Right lobe of liver (tissue), 6 donors: ENCODE data around the gene ETFA. TPM values are rescaled to one million over a fixed set of nuclear protein-coding genes. Genes with fewer than 3 reads are reported as not detected.
A peak's percentile ranks its signal among the peaks of the same experiment; 100 is the strongest.

Experiments used
- ATAC-seq, 4 donors: fragments of 200-7000 bp; cut with Tn5 transposase; one replicate each; pipeline ENCODE4 v1.9.1; 2020; ENCODE audit warnings: mild to moderate bottlenecking in 4 of 4, moderate library complexity in 4 of 4
- DNase-seq, 3 donors: peaks; one replicate each; pipeline ENCODE4 v3.0.0-alpha.2; 2020
- H3K27ac ChIP-seq, 3 donors: fragments of 200-600 bp; one replicate each; pipeline ENCODE4 v1.8.0; 2022
- H3K27me3 ChIP-seq, 2 donors: fragments of 200-600 bp; one replicate each; pipeline ENCODE4 v1.8.0; 2022
- H3K36me3 ChIP-seq, 4 donors: fragments of 200-600 bp; sonication (generic) in 1 of 4; one replicate each; pipeline versions ENCODE4 v1.5.1 to v1.8.0; 2017 to 2022; ENCODE audit warnings: control low read depth in 1 of 4
- H3K4me1 ChIP-seq, 4 donors: fragments of 200-600 bp; sonication (generic) in 1 of 4; one replicate each; pipeline versions ENCODE4 v1.5.1 to v1.8.0; 2017 to 2022; ENCODE audit warnings: control low read depth in 1 of 4
- H3K4me3 ChIP-seq, 3 donors: fragments of 200-600 bp; one replicate each; pipeline ENCODE4 v1.8.0; 2022
- H3K9me3 ChIP-seq, 4 donors: fragments of 200-600 bp; sonication (generic) in 1 of 4; one replicate each; pipeline versions ENCODE4 v1.5.1 to v1.8.0; 2017 to 2022; ENCODE audit warnings: control low read depth in 1 of 4
- POLR2A ChIP-seq: fragments of 450-650 bp; IDR thresholded peaks from one replicate; pipeline ENCODE4 v1.6.1; 2017; ENCODE audit warnings: antibody characterized with exemption, mild to moderate bottlenecking
- WGBS: methylation state at CpG from one replicate; pipeline ENCODE4 v1.1.6; 2018; ENCODE audit warnings: low coverage, low lambda C conversion rate; ENCODE audit not compliant: insufficient coverage; ENCODE audit errors: missing lambda C conversion rate; 5-methylcytosine and 5-hydroxymethylcytosine counted together
- intact Hi-C, 2 donors: fragments of 100-400 bp; cut with DNase I; formaldehyde crosslinking; loops; one replicate each; pipeline versions ENCODE4 v1.11.2 to v1.14.1; 2022
- long read RNA-seq: library from polyadenylated mRNA; unstranded; transcript quantifications from one replicate; pipeline ENCODE4 v2.0.0, GENCODE V29; 2019
- total RNA-seq, 6 experiments: library from RNA; depleted of rRNA in 2 of 6; stranded (reverse); fragments of >200 nt in 2 of 6; fragmentation: NEBNext Ultra II Directional in 3 of 6; extraction: Animal tissue kit (Norgen Biotek cat#: 25700) in 3 of 6; gene quantifications; one replicate each; pipeline versions ENCODE4 v1.1.0 to v1.2.4, GENCODE V29; 2016 to 2023
- TF ChIP-seq, protein P1 (sequence below), 4 donors: fragments of 200-600 bp in 3 of 4; fragments of 450-650 bp in 1 of 4; IDR thresholded peaks; one replicate each; pipeline versions ENCODE4 v1.5.1 to v1.8.0; 2016 to 2022; ENCODE audit warnings: antibody characterized with exemption in 4 of 4, mild to moderate bottlenecking in 2 of 4
- donor health status: DM: no; HTN: yes; CAD: no.
- donor health status: DM: no; HTN: no; CAD: no.
- donor health status: DM: no; HTN: no; CAD: no.
- donor health status: DM: no; HTN: yes; CAD: no.
- donor health status: DM: no; HTN: yes; CAD: no.

ETFA gene
- total RNA-seq = 100 to 1,000 TPM; 208 to 302 (median 274) TPM
- long read RNA-seq, transcript ETFA-202 (11 exons, 1,346 nt) = minor isoform, 6 of 98 reads
- long read RNA-seq, transcript ETFA-203 (12 exons, 2,287 nt) = major isoform, 58 of 98 reads
- long read RNA-seq, transcript ETFA-216 (10 exons, 942 nt) = minor isoform, 5 of 98 reads
- long read RNA-seq, partial matches to known transcripts = 18 of 98 reads
- long read RNA-seq, other reads (novel, unspliced or antisense) = 10 of 98 reads

DNA sequence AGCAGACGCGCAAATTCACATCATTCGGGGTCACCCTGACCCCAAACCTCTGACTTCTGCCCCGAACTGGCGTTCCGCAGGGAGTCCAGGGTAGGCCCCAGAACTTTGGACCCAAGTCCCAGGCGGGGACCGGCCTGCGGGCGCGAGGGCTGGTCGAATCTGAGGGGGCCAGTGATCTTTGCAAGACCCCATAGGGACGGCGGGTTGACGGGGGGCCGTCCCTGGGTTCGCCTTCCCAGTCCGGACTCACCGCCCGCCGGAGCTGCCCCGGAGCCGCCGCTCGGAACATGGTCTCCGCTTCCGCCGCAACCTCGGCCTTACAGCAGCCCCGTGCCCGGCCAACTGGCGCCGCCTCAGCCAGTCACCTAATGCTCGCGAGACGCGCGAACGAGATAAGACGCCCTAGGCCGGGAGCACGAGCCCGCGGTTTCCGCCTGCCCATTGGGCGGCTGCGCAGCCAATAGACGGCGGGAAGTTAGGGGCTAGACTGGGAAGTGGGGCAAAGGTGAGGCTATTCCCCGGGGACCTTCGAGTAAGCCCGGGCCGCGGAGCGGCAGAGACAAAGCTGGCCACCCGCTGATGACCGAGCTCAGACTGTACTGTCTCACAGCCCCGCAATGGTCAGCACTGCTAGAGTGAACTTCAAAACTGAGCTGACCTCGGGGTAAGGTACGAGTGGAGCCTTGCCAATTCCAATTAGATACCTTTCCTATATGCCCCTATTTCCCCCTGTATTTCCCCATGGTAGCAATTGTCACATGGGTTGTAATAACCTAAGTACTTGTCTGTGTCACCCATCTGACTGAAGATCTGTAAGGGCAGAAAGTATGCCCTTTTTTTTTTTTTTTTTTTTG is at the start of gene ETFA:
TSS of gene ETFA (minus strand) at position 370 of the 854 bp plus-strand sequence. CDS start at position 289, 81 bp downstream.
- H3K27ac ChIP-seq = peak within 1 kb of the TSS; percentile 87 to 93 (median 90)
- TF ChIP-seq, protein P1, sequence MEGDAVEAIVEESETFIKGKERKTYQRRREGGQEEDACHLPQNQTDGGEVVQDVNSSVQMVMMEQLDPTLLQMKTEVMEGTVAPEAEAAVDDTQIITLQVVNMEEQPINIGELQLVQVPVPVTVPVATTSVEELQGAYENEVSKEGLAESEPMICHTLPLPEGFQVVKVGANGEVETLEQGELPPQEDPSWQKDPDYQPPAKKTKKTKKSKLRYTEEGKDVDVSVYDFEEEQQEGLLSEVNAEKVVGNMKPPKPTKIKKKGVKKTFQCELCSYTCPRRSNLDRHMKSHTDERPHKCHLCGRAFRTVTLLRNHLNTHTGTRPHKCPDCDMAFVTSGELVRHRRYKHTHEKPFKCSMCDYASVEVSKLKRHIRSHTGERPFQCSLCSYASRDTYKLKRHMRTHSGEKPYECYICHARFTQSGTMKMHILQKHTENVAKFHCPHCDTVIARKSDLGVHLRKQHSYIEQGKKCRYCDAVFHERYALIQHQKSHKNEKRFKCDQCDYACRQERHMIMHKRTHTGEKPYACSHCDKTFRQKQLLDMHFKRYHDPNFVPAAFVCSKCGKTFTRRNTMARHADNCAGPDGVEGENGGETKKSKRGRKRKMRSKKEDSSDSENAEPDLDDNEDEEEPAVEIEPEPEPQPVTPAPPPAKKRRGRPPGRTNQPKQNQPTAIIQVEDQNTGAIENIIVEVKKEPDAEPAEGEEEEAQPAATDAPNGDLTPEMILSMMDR (IDR thresholded peaks at IDR 0.05) = no peak
- TF ChIP-seq POLR2A = peak; percentile 99
- H3K4me1 ChIP-seq = peaks cover 0 to 55% (median 15%) of the 10 kb centered on the region in 4 donors
- H3K27me3 ChIP-seq = no peaks in the 10 kb centered on the region
- ATAC-seq = peak; percentile 87 to 94 (median 91)
- H3K9me3 ChIP-seq = no peaks in the 10 kb centered on the region
- H3K4me3 ChIP-seq = peak within 1 kb of the TSS; percentile 71 to 96 (median 87)
- peak; percentile 99 for DNase-seq
- H3K36me3 ChIP-seq = no peaks in the 10 kb centered on the region
- intact Hi-C loops = no loop called here
- 0% methylated on average over 2 of the region's 60 CpGs for WGBS

DNA sequence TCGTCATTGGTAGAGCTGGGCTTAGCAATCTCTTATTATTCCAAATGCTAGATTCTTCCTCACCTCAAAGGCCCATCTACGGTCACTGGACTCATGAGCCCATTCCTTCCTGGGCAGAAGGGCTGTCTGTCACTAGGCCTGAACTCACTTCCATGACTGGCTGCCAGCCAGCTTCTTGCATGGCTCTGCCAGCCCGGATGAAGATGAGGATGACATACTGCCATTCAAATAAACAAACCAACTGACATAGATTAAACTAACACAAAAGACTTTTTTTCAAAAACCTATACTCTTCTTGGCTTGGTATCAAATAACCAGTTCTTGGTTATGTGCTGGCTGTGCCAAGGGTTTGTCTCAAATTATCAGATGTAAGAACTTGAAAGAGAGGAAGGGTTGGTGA is 49.1 kb upstream of the ETFA start:
- ATAC-seq = no peak
- WGBS = 73% methylated on average over 1 of the region's 3 CpGs
- Histone ChIP-seq H3K36me3 (no peaks in the 10 kb centered on the region), H3K9me3 (no peaks in the 10 kb centered on the region), H3K4me3 (no peak overlapping the region), H3K27ac (no peak overlapping the region), H3K4me1 (no peaks in the 10 kb centered on the region), H3K27me3 (no peaks in the 10 kb centered on the region)
- no peak for TF ChIP-seq POLR2A
- TF ChIP-seq, protein P1 (IDR thresholded peaks at IDR 0.05) = no peak
- intact Hi-C loops = no loop called here
- no peak for DNase-seq

DNA sequence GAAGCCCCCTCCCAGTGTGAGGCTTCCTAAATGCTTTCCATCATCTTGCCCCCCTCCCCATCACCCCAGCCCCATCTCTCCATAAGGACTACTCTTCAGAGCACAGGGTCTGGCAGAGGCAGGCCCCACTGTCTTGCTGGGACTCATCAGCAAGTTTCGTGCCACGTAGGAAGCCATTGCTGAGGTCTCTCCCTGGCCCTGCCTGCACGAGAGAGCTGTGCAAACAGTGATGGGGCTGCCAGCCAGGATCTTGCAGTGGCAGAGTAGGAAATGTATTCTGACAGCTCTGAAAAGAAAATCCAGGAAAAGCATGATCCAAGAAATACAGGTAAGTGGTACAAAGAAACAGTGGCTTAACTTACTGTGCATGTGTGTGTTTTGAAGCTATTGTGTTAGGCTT is 47.9 kb upstream of the ETFA start:
- WGBS = 71% methylated on average over 3 of the region's 3 CpGs
- no peaks in the 10 kb centered on the region for H3K9me3 ChIP-seq
- no peaks in the 10 kb centered on the region for H3K4me1 ChIP-seq
- no peaks in the 10 kb centered on the region for H3K36me3 ChIP-seq
- H3K27ac ChIP-seq = no peak overlapping the region
- intact Hi-C loops = no loop called here
- no peak overlapping the region for H3K4me3 ChIP-seq
- DNase-seq (no peak), ATAC-seq (peak in 1 of 4 donors; percentile 36)
- no peak for TF ChIP-seq POLR2A
- TF ChIP-seq, protein P1 (IDR thresholded peaks at IDR 0.05) = no peak
- no peaks in the 10 kb centered on the region for H3K27me3 ChIP-seq

DNA sequence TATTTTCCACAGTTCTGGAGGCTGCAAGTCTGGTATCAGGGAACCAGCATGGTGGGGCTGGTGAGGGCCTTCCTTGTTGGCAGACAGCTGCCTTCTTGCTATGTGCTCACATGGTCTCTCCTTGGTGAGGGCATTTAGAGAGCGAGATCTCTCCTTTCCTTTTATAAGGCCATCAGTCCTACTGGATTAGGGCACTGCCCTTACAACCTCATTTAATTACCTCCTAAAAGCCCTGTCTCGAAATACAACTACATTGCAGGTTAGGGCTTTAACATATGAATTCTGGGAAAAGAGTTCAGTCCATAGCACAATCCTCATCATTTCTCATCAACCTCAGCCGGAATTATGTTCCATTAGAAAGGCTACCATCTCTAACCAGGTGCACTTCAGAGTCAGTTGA is 47.2 kb upstream of the ETFA start:
- Histone ChIP-seq H3K4me1 (no peaks in the 10 kb centered on the region), H3K27me3 (no peaks in the 10 kb centered on the region), H3K27ac (no peak overlapping the region), H3K36me3 (no peaks in the 10 kb centered on the region), H3K9me3 (no peaks in the 10 kb centered on the region), H3K4me3 (no peak overlapping the region)
- intact Hi-C loops = no loop called here
- ATAC-seq (no peak), DNase-seq (no peak)
- TF ChIP-seq POLR2A = no peak
- TF ChIP-seq, protein P1 (IDR thresholded peaks at IDR 0.05) = no peak
- 100% methylated on average over 1 of the region's 3 CpGs for WGBS
